ENCODE results near the gene ZNF697. TPM values are rescaled to one million over a fixed set of nuclear protein-coding genes. Genes with fewer than 3 reads are reported as not detected.

Gene ZNF697
- total RNA-seq, 1 experiment from 2014 or later: 17.4 TPM

- Histone ChIP-seq H3T11ph (ENCODE audit: low read length) (no peak overlapping the region), H2BK5ac (ENCODE audit: insufficient read length, low read length) (no peak overlapping the region), H3K79me2 (ENCODE audit: insufficient read depth, low read length) (no peaks in the 10 kb centered on the region), H4K5ac (ENCODE audit: insufficient read length, low read depth, low read length) (no peak overlapping the region), H3K79me1 (ENCODE audit: insufficient read depth, low read depth, low read length, poor library complexity, severe bottlenecking) (no peaks in the 10 kb centered on the region), H3K27me3 (ENCODE audit: insufficient read depth, low read length) (no peaks in the 10 kb centered on the region), H2AK5ac (ENCODE audit: insufficient read length, low read length) (no peak overlapping the region), H2BK120ac (ENCODE audit: low read depth, low read length, poor library complexity, severe bottlenecking) (no peak overlapping the region), H3K14ac (ENCODE audit: insufficient read depth, low read length) (no peak overlapping the region), H4K91ac (ENCODE audit: insufficient read length, low read depth, low read length) (no peak overlapping the region), H3K23ac (ENCODE audit: insufficient read length, low read depth, low read length) (no peak overlapping the region), H3K56ac (ENCODE audit: insufficient read length, low read depth, low read length) (no peak overlapping the region), H3K27ac (ENCODE audit: insufficient read length, low read depth, low read length) (no peak overlapping the region), H3K4me2 (ENCODE audit: insufficient read depth, insufficient read length, low read length) (peak overlapping the region; percentile 7), H4K8ac (replicated peaks; ENCODE audit: insufficient read length, low read depth, low read length) (no peak overlapping the region), H3K4me1 (ENCODE audit: insufficient read depth, low read length) (peaks cover 15% of the 10 kb centered on the region), H3K9me3 (ENCODE audit: control insufficient read depth, low read depth, low read length) (no peaks in the 10 kb centered on the region), H3K23me2 (ENCODE audit: insufficient read length, low read depth, low read length, poor library complexity, severe bottlenecking) (no peaks in the 10 kb centered on the region), H3K4ac (ENCODE audit: low read depth, low read length) (no peak overlapping the region), H3K18ac (ENCODE audit: insufficient read length, low read depth, low read length) (no peak overlapping the region), H2AFZ (ENCODE audit: low read length) (no peak overlapping the region), H2BK15ac (ENCODE audit: low read depth, low read length) (no peak overlapping the region), H4K20me1 (ENCODE audit: control insufficient read depth, insufficient read depth, insufficient read length) (no peaks in the 10 kb centered on the region), H2BK20ac (ENCODE audit: low read depth, low read length, poor library complexity, severe bottlenecking) (no peak overlapping the region), H2BK12ac (ENCODE audit: insufficient read length, low read depth, low read length) (no peak overlapping the region), H3K9ac (ENCODE audit: extremely low read depth, insufficient read length, low read length) (no peak overlapping the region)
- peak overlapping the region; percentile 68 to 74 for H3K4me3 Mint-ChIP-seq
- peak; percentile 90 for DNase-seq
- H3K27me3 Mint-ChIP-seq (ENCODE audit: low read depth): no peaks in the 10 kb centered on the region
- TF ChIP-seq CTCF (conservative IDR thresholded peaks at IDR 0.05): peak; percentile 96
- WGBS (ENCODE audit: extremely low coverage, insufficient read length, low lambda C conversion rate): no CpG with 5 or more reads among the region's 16 CpGs
- no peaks in the 10 kb centered on the region; a peak in 1 of 5 replicates for H3K9me3 Mint-ChIP-seq
- no peaks in the 10 kb centered on the region for H3K36me3 Mint-ChIP-seq (ENCODE audit: insufficient read depth in 1 of 3, low read depth in 3 of 3)
- peaks cover 47 to 48% of the 10 kb centered on the region in 2 experiments for H3K4me1 Mint-ChIP-seq
- H3K27ac Mint-ChIP-seq: peak overlapping the region; percentile 49 to 88 (median 75); a peak in 5 of 7 replicates
These were observed 27.6 kb upstream of the ZNF697 start for GRCh38 chr1:119675349-119676345.

Measured in H9 (cell line).